ENCODE results near the gene UGT1A8.
"Not testable (repeated sequence)": the region's sequence is repeated elsewhere in the genome, so short reads cannot be mapped to it uniquely, and the experiment has no call there.

UGT1A8 gene

DNA sequence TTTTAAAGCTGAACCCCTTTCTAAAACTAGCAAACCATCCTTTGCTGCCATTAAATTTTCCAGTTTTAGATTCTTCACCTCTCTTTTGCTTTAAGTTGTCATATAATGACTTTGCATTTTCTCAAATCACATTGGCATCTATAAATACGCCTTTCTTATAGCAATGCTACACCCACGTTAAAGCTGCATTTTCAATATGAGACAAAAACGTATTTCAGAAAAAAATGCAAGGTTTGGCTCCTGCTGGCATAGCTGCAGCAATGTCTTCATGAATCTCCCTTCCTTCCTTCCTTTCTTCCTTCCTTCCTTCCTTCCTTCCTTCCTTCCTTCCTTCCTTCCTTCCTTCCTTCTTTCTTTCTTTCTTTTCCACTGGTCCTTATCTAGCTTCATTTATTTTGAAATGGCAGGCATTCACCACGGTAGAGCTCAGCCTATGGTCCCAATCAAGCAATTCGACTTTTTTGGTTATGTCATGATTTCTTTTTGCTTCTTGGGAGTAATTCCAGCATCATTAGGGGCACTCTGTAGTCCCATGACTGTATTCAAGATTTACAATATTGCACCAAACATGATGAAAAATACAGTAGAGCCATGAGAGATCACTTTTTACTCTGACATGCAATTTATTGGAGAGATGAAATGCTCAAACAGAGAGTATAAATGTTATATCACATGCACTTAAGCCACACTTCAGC is 10.0 kb downstream of the UGT1A8 start:
- no peaks in the 10 kb centered on the region for H3K9me3 ChIP-seq (ENCODE audit: control insufficient read depth, low read length)
- DNase-seq, result no peak

DNA sequence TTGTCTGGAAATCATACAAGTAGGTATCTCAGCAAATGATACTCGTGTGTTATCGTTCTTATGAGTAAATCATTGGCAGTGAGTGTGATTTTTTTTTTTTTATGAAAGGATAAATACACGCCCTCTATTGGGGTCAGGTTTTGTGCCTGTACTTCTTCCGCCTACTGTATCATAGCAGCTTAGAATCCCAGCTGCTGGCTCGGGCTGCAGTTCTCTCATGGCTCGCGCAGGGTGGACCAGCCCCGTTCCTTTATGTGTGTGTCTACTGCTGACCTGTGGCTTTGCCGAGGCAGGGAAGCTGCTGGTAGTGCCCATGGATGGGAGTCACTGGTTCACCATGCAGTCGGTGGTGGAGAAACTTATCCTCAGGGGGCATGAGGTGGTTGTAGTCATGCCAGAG is 18.9 kb downstream of the UGT1A8 start, which contains the start of gene UGT1A10:
Gene UGT1A10, plus strand, starts transcription at position 143 of the 400 bp plus-strand sequence. Its CDS starts 75 bp downstream, at position 218.
- not testable (repeated sequence) for H3K9me3 ChIP-seq (ENCODE audit: control insufficient read depth, low read length); H3K27ac ChIP-seq (ENCODE audit: insufficient read depth, low read length, poor library complexity, severe bottlenecking); H3K27me3 ChIP-seq (replicated peaks; ENCODE audit: control insufficient read depth, insufficient read depth, low read length, poor library complexity, severe bottlenecking); H3K4me3 ChIP-seq (ENCODE audit: insufficient read depth, low read depth, low read length, poor library complexity, severe bottlenecking); H3K4me1 ChIP-seq (ENCODE audit: control insufficient read depth, insufficient read depth, low read length, poor library complexity, severe bottlenecking); H3K36me3 ChIP-seq (ENCODE audit: control insufficient read depth, insufficient read depth, low read length); DNase-seq

More for the DNA sequence above, 10.0 kb downstream of the UGT1A8 start:
- Histone ChIP-seq H3K4me1 (ENCODE audit: control insufficient read depth, insufficient read depth, low read length, poor library complexity, severe bottlenecking) (no peaks in the 10 kb centered on the region), H3K4me3 (ENCODE audit: insufficient read depth, low read depth, low read length, poor library complexity, severe bottlenecking) (no peak overlapping the region), H3K36me3 (ENCODE audit: control insufficient read depth, insufficient read depth, low read length) (no peaks in the 10 kb centered on the region), H3K27me3 (replicated peaks; ENCODE audit: control insufficient read depth, insufficient read depth, low read length, poor library complexity, severe bottlenecking) (no peaks in the 10 kb centered on the region), H3K27ac (ENCODE audit: insufficient read depth, low read length, poor library complexity, severe bottlenecking) (no peak overlapping the region)

GRCh38 chr2:233638836-233639235 is 21.4 kb downstream of the UGT1A8 start:
- H3K27ac ChIP-seq (ENCODE audit: insufficient read depth, low read length, poor library complexity, severe bottlenecking), result no peak overlapping the region
- no peaks in the 10 kb centered on the region for H3K9me3 ChIP-seq (ENCODE audit: control insufficient read depth, low read length)
- no peaks in the 10 kb centered on the region for H3K36me3 ChIP-seq (ENCODE audit: control insufficient read depth, insufficient read depth, low read length)
- H3K4me3 ChIP-seq (ENCODE audit: insufficient read depth, low read depth, low read length, poor library complexity, severe bottlenecking), result no peak overlapping the region
- no peak for DNase-seq
- no peaks in the 10 kb centered on the region for H3K4me1 ChIP-seq (ENCODE audit: control insufficient read depth, insufficient read depth, low read length, poor library complexity, severe bottlenecking)
- no peaks in the 10 kb centered on the region for H3K27me3 ChIP-seq (replicated peaks; ENCODE audit: control insufficient read depth, insufficient read depth, low read length, poor library complexity, severe bottlenecking)

DNA sequence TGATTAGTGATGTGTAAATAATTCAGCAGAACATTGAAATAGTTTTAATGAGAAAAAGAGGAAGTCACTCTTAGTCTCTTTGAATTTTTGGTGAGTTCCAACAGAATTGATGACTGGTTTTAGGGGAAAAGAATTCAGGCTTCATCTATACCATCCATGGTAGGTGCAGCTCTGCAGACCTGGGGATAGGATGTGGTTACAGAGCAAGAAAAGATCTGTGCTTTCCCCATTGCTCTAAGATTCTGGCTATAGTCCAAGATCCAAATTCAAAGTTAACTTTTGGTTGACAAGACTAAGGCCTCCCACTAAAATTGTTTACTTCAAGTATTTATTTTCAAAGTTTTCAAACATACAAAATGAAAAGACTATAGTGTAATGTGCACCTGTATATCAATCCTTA is 22.4 kb downstream of the UGT1A8 start:
- H3K27ac ChIP-seq (ENCODE audit: insufficient read depth, low read length, poor library complexity, severe bottlenecking), result no peak overlapping the region
- no peak for DNase-seq
- H3K4me3 ChIP-seq (ENCODE audit: insufficient read depth, low read depth, low read length, poor library complexity, severe bottlenecking), result no peak overlapping the region
- H3K27me3 ChIP-seq (replicated peaks; ENCODE audit: control insufficient read depth, insufficient read depth, low read length, poor library complexity, severe bottlenecking), result no peaks in the 10 kb centered on the region
- no peaks in the 10 kb centered on the region for H3K4me1 ChIP-seq (ENCODE audit: control insufficient read depth, insufficient read depth, low read length, poor library complexity, severe bottlenecking)
- H3K36me3 ChIP-seq (ENCODE audit: control insufficient read depth, insufficient read depth, low read length), result no peaks in the 10 kb centered on the region
- H3K9me3 ChIP-seq (ENCODE audit: control insufficient read depth, low read length), result no peaks in the 10 kb centered on the region

GRCh38 chr2:233643128-233643527 is 25.7 kb downstream of the UGT1A8 start:
- DNase-seq, result no peak
- no peaks in the 10 kb centered on the region for H3K4me1 ChIP-seq (ENCODE audit: control insufficient read depth, insufficient read depth, low read length, poor library complexity, severe bottlenecking)
- H3K27me3 ChIP-seq (replicated peaks; ENCODE audit: control insufficient read depth, insufficient read depth, low read length, poor library complexity, severe bottlenecking), result no peaks in the 10 kb centered on the region
- no peaks in the 10 kb centered on the region for H3K9me3 ChIP-seq (ENCODE audit: control insufficient read depth, low read length)
- no peak overlapping the region for H3K4me3 ChIP-seq (ENCODE audit: insufficient read depth, low read depth, low read length, poor library complexity, severe bottlenecking)
- H3K27ac ChIP-seq (ENCODE audit: insufficient read depth, low read length, poor library complexity, severe bottlenecking), result no peak overlapping the region
- no peaks in the 10 kb centered on the region for H3K36me3 ChIP-seq (ENCODE audit: control insufficient read depth, insufficient read depth, low read length)

- H3K4me3 ChIP-seq (ENCODE audit: insufficient read depth, low read depth, low read length, poor library complexity, severe bottlenecking); DNase-seq; H3K9me3 ChIP-seq (ENCODE audit: control insufficient read depth, low read length); H3K27me3 ChIP-seq (replicated peaks; ENCODE audit: control insufficient read depth, insufficient read depth, low read length, poor library complexity, severe bottlenecking); H3K36me3 ChIP-seq (ENCODE audit: control insufficient read depth, insufficient read depth, low read length); H3K4me1 ChIP-seq (ENCODE audit: control insufficient read depth, insufficient read depth, low read length, poor library complexity, severe bottlenecking); H3K27ac ChIP-seq (ENCODE audit: insufficient read depth, low read length, poor library complexity, severe bottlenecking): not testable (repeated sequence)
Observed at GRCh38 chr2:233646033-233646432, 28.6 kb downstream of the UGT1A8 start.

DNA sequence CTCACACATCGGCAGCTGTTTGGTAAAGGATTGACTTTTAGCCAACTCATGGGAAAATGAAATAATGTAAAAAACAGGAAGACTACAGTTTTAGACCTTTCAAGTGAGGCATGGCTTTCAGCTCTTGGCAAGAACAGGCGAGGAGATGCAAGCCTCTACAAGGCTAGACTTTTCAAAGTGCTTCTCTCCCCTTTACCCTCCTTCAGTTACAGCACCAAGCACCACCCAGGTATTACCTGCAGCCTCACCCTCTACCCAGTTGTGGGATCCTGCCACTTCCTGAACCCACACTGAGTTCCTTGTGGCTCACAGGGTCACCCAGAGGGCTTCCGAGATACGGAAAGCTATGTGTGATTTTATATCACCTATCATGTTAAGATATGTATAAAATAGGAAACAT is 33.5 kb downstream of the UGT1A8 start:
- no peaks in the 10 kb centered on the region for H3K27me3 ChIP-seq (replicated peaks; ENCODE audit: control insufficient read depth, insufficient read depth, low read length, poor library complexity, severe bottlenecking)
- H3K36me3 ChIP-seq (ENCODE audit: control insufficient read depth, insufficient read depth, low read length), result no peaks in the 10 kb centered on the region
- no peak for DNase-seq
- H3K27ac ChIP-seq (ENCODE audit: insufficient read depth, low read length, poor library complexity, severe bottlenecking), result no peak overlapping the region
- no peak overlapping the region for H3K4me3 ChIP-seq (ENCODE audit: insufficient read depth, low read depth, low read length, poor library complexity, severe bottlenecking)
- no peaks in the 10 kb centered on the region for H3K9me3 ChIP-seq (ENCODE audit: control insufficient read depth, low read length)
- H3K4me1 ChIP-seq (ENCODE audit: control insufficient read depth, insufficient read depth, low read length, poor library complexity, severe bottlenecking), result no peaks in the 10 kb centered on the region

DNA sequence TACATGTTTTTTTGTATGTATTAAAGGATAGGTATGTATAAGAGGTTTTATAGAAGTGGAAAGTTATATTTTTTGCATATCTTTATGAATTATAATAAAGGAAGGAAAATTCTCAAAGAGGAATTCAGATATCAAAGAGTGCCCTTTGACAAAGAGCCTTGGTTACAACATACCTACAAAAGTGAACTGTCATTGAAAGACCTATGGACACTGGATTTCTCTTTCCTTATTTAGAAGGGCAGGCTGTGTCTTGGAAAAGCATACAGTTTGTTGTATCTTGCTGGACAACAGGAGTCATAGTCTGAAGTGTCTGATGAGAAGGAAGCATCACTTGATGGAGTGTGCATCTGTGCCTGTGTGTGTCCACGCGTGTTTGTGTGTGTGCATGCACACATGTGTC is 34.0 kb downstream of the UGT1A8 start:
- H3K27ac ChIP-seq (ENCODE audit: insufficient read depth, low read length, poor library complexity, severe bottlenecking), result no peak overlapping the region
- no peaks in the 10 kb centered on the region for H3K27me3 ChIP-seq (replicated peaks; ENCODE audit: control insufficient read depth, insufficient read depth, low read length, poor library complexity, severe bottlenecking)
- H3K4me1 ChIP-seq (ENCODE audit: control insufficient read depth, insufficient read depth, low read length, poor library complexity, severe bottlenecking), result no peaks in the 10 kb centered on the region
- no peaks in the 10 kb centered on the region for H3K36me3 ChIP-seq (ENCODE audit: control insufficient read depth, insufficient read depth, low read length)
- H3K9me3 ChIP-seq (ENCODE audit: control insufficient read depth, low read length), result no peaks in the 10 kb centered on the region
- no peak for DNase-seq
- no peak overlapping the region for H3K4me3 ChIP-seq (ENCODE audit: insufficient read depth, low read depth, low read length, poor library complexity, severe bottlenecking)

DNA sequence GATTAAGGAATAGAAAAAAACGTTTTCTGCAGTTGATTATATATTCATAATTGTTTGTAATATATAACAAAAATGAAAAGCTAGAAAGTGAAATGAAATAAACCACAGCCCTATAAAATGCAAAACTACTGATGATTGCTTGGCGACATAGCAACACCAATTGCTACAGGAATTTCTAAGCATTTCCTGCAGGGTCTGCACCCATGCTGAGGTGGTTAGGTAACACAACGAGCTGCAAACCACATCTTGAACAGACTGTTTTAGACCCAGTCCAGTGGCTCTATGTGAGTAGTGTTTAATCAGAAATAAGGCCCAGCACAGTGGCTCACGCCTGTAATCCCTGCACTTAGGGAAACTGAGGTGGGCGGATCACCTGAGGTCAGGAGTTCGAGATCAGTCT is 37.1 kb downstream of the UGT1A8 start:
- H3K4me3 ChIP-seq (ENCODE audit: insufficient read depth, low read depth, low read length, poor library complexity, severe bottlenecking), result no peak overlapping the region
- no peak overlapping the region for H3K27ac ChIP-seq (ENCODE audit: insufficient read depth, low read length, poor library complexity, severe bottlenecking)
- no peaks in the 10 kb centered on the region for H3K27me3 ChIP-seq (replicated peaks; ENCODE audit: control insufficient read depth, insufficient read depth, low read length, poor library complexity, severe bottlenecking)
- no peaks in the 10 kb centered on the region for H3K36me3 ChIP-seq (ENCODE audit: control insufficient read depth, insufficient read depth, low read length)
- DNase-seq, result no peak
- H3K9me3 ChIP-seq (ENCODE audit: control insufficient read depth, low read length), result no peaks in the 10 kb centered on the region
- H3K4me1 ChIP-seq (ENCODE audit: control insufficient read depth, insufficient read depth, low read length, poor library complexity, severe bottlenecking), result no peaks in the 10 kb centered on the region

DNA sequence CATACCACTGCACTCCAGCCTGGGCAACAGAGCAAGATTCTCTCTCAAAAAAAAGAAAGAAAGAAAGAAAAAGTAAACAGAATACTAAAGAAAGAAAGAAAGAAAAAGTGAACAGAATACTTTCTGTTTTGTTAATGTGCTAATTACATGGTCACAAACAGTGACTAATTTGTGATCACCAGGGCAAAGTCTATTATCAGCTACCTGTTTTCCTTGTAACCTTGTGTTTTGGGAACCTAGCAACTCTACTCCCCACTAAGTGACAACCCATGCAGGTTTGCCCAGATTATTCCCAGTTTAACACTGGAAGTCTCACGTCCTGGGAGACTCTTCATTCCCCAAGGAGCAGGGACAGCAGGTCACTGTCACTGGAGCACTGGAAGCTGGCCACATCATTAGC is 37.6 kb downstream of the UGT1A8 start:
- Histone ChIP-seq H3K4me3 (ENCODE audit: insufficient read depth, low read depth, low read length, poor library complexity, severe bottlenecking) (no peak overlapping the region), H3K36me3 (ENCODE audit: control insufficient read depth, insufficient read depth, low read length) (no peaks in the 10 kb centered on the region), H3K27ac (ENCODE audit: insufficient read depth, low read length, poor library complexity, severe bottlenecking) (no peak overlapping the region), H3K9me3 (ENCODE audit: control insufficient read depth, low read length) (no peaks in the 10 kb centered on the region), H3K4me1 (ENCODE audit: control insufficient read depth, insufficient read depth, low read length, poor library complexity, severe bottlenecking) (no peaks in the 10 kb centered on the region), H3K27me3 (replicated peaks; ENCODE audit: control insufficient read depth, insufficient read depth, low read length, poor library complexity, severe bottlenecking) (no peaks in the 10 kb centered on the region)
- DNase-seq, result no peak

Data from effector memory CD4-positive, alpha-beta T cell (primary cell).